GM23338 (cell line): ENCODE measurements around the gene EHD4. TPM values are rescaled to one million over a fixed set of nuclear protein-coding genes. Genes with fewer than 3 reads are reported as not detected.

Source experiments
- ATAC-seq: fragments of 200-7000 bp; cut with Tn5 transposase; 3 replicates; pipeline ENCODE4 v1.9.1; 2020
- DNase-seq: peaks from one replicate; pipeline ENCODE4 v3.0.0-alpha.2; 2015; ENCODE audit warnings: low spot score
- H2AFZ ChIP-seq: fragments of 200-600 bp; sonication (generic); 2 replicates; pipeline ENCODE4 v1.8.0; 2016; ENCODE audit warnings: antibody characterized with exemption, mild to moderate bottlenecking, moderate library complexity
- H3F3A ChIP-seq: fragments of 200-600 bp; sonication (generic); replicated peaks from 2 replicates; pipeline ENCODE4 v1.8.0; 2017; ENCODE audit warnings: antibody characterized with exemption, mixed run types, low read depth
- H3K27ac ChIP-seq: fragments of 200-600 bp; sonication (generic); 2 replicates; pipeline ENCODE4 v1.6.1; 2016; ENCODE audit warnings: low read depth
- H3K27me3 ChIP-seq: fragments of 200-600 bp; sonication (generic); 2 replicates; pipeline ENCODE4 v1.8.0; 2016; ENCODE audit warnings: mild to moderate bottlenecking, mixed run types, moderate library complexity; ENCODE audit not compliant: insufficient read depth
- H3K36me3 ChIP-seq: fragments of 200-600 bp; sonication (generic); 2 replicates; pipeline ENCODE4 v1.8.0; 2016; ENCODE audit warnings: mild to moderate bottlenecking; ENCODE audit not compliant: insufficient read depth
- H3K4me1 ChIP-seq: fragments of 200-600 bp; sonication (generic); 2 replicates; pipeline ENCODE4 v1.8.0; 2016; ENCODE audit warnings: mild to moderate bottlenecking, moderate library complexity; ENCODE audit not compliant: insufficient read depth
- H3K4me2 ChIP-seq: fragments of 200-600 bp; sonication (generic); 2 replicates; pipeline ENCODE4 v1.7.1; 2017; ENCODE audit warnings: mixed run types
- H3K4me3 ChIP-seq: fragments of 200-600 bp; sonication (generic); 2 replicates; pipeline ENCODE4 v1.6.1; 2016; ENCODE audit warnings: mixed run types
- H3K79me2 ChIP-seq: fragments of 200-600 bp; sonication (generic); replicated peaks from 2 replicates; pipeline ENCODE4 v1.8.0; 2017; ENCODE audit warnings: mild to moderate bottlenecking; ENCODE audit not compliant: insufficient read depth
- H3K9me2 ChIP-seq: fragments of 200-600 bp; sonication (generic); 2 replicates; pipeline ENCODE4 v1.8.0; 2017; ENCODE audit not compliant: insufficient read depth
- H4K20me1 ChIP-seq: fragments of 200-600 bp; sonication (generic); replicated peaks from 2 replicates; pipeline ENCODE4 v1.8.0; 2017; ENCODE audit warnings: mild to moderate bottlenecking; ENCODE audit not compliant: insufficient read depth
- H3K27ac Mint-ChIP-seq: 2 replicates; pipeline ENCODE4 v1.8.0; 2020; ENCODE audit warnings: inconsistent platforms, mild to moderate bottlenecking, moderate library complexity, mixed read lengths
- H3K27me3 Mint-ChIP-seq: 3 replicates; pipeline ENCODE4 v1.8.0; 2022; ENCODE audit warnings: low read depth, mild to moderate bottlenecking, moderate library complexity, mixed read lengths, inconsistent platforms; ENCODE audit not compliant: insufficient read depth, poor library complexity
- H3K36me3 Mint-ChIP-seq: 3 replicates; pipeline ENCODE4 v1.8.0; 2021; ENCODE audit warnings: low read depth, mild to moderate bottlenecking, inconsistent platforms, moderate library complexity, mixed read lengths
- H3K4me1 Mint-ChIP-seq: 3 replicates; pipeline ENCODE4 v1.8.0; 2020; ENCODE audit warnings: mild to moderate bottlenecking, inconsistent platforms, mixed read lengths
- H3K4me3 Mint-ChIP-seq: 3 replicates; pipeline ENCODE4 v1.8.0; 2021; ENCODE audit warnings: moderate library complexity, mild to moderate bottlenecking, inconsistent platforms, mixed read lengths
- H3K9me3 Mint-ChIP-seq: 3 replicates; pipeline ENCODE4 v1.8.0; 2020; ENCODE audit warnings: moderate library complexity, mild to moderate bottlenecking, inconsistent platforms, mixed read lengths
- CREB1 ChIP-seq: fragments of 250-450 bp; sonication (Bioruptor Pico); IDR thresholded peaks from 2 replicates; pipeline ENCODE4 v1.5.0; 2020; ENCODE audit warnings: low read depth, mild to moderate bottlenecking, moderate library complexity
- CTCF ChIP-seq, 2 experiments: fragments of 200-600 bp in 1 of 2; sonication (generic) in 1 of 2; conservative IDR thresholded peaks; 2 replicates each; pipeline versions ENCODE4 v1.5.1 to v1.6.1; 2016 to 2017; ENCODE audit warnings: antibody characterized with exemption in 2 of 2, low read depth in 2 of 2, mild to moderate bottlenecking in 2 of 2, moderate library complexity in 1 of 2
- ETS1 ChIP-seq: IDR thresholded peaks from 2 replicates; pipeline ENCODE4 v1.6.1; 2016; ENCODE audit warnings: antibody characterized with exemption
- EZH2 ChIP-seq: fragments of 200-600 bp; sonication (generic); IDR thresholded peaks from one replicate; pipeline ENCODE4 v1.8.0; 2017; ENCODE audit warnings: antibody characterized with exemption, mild to moderate bottlenecking, low read depth; ENCODE audit not compliant: unreplicated experiment
- EZH2phosphoT487 ChIP-seq: fragments of 200-600 bp; sonication (generic); IDR thresholded peaks from one replicate; pipeline ENCODE4 v1.8.1; 2018; ENCODE audit warnings: antibody characterized with exemption; ENCODE audit not compliant: unreplicated experiment
- JUNB ChIP-seq: IDR thresholded peaks from one replicate; pipeline ENCODE4 v1.6.1; 2016; ENCODE audit warnings: antibody characterized with exemption; ENCODE audit not compliant: unreplicated experiment
- NANOG ChIP-seq: IDR thresholded peaks from 2 replicates; pipeline ENCODE4 v1.6.1; 2016; ENCODE audit warnings: antibody characterized with exemption, borderline replicate concordance
- POLR2AphosphoS5 ChIP-seq: IDR thresholded peaks from 2 replicates; pipeline ENCODE4 v1.6.1; 2016; ENCODE audit warnings: antibody characterized with exemption, low read depth
- REST ChIP-seq: IDR thresholded peaks from one replicate; pipeline ENCODE4 v1.6.1; 2018; ENCODE audit warnings: antibody characterized with exemption; ENCODE audit not compliant: unreplicated experiment
- STAT1 ChIP-seq: IDR thresholded peaks from one replicate; pipeline ENCODE4 v1.6.1; 2016; ENCODE audit warnings: antibody characterized with exemption; ENCODE audit not compliant: unreplicated experiment
- ZNF114 ChIP-seq: fragments of 250-450 bp; sonication (Bioruptor Pico); IDR thresholded peaks from 2 replicates; pipeline ENCODE4 v1.5.0; 2020; ENCODE audit warnings: mild to moderate bottlenecking, moderate library complexity
- ZNF331 ChIP-seq: fragments of 250-450 bp; sonication (Bioruptor Pico); IDR thresholded peaks from 2 replicates; pipeline ENCODE4 v1.5.0; 2020; ENCODE audit warnings: low read depth, mild to moderate bottlenecking, moderate library complexity
- ZNF462 ChIP-seq: fragments of 250-450 bp; sonication (Bioruptor Pico); IDR thresholded peaks from 2 replicates; pipeline ENCODE4 v1.5.0; 2020; ENCODE audit warnings: mild to moderate bottlenecking, moderate library complexity
- polyA plus RNA-seq: library from polyadenylated mRNA; unstranded; fragments of >200 nt; fragmentation: Nextera tagmentation; extraction: Ambion mirVana; gene quantifications from 2 replicates; pipeline ENCODE4 v1.2.1, GENCODE V29; 2016
- total RNA-seq: library from RNA; depleted of rRNA; stranded (reverse); fragments of >200 nt; shearing (Covaris generic); gene quantifications from 2 replicates; pipeline ENCODE4 v1.2.3, GENCODE V29; 2014

EHD4 gene
- total and polyA plus RNA-seq, 2 experiments from 2014 or later: 13.0 to 31.0 TPM

GRCh38 chr15:41954036-41954435 is 18.3 kb downstream of the EHD4 start:
- DNase-seq (no peak), ATAC-seq (no peak)
- Mint-ChIP-seq H3K4me1 (peaks cover 19% of the 10 kb centered on the region; the same call in 2 of the 3 replicates), H3K27me3 (peaks cover 13% of the 10 kb centered on the region), H3K9me3 (no peaks in the 10 kb centered on the region), H3K27ac (no peak overlapping the region), H3K36me3 (peaks cover 24% of the 10 kb centered on the region), H3K4me3 (no peak overlapping the region)
- H3K4me1 ChIP-seq: peaks cover 12% of the 10 kb centered on the region
- no peaks in the 10 kb centered on the region for H3K27me3 ChIP-seq
- peaks cover 29% of the 10 kb centered on the region for H4K20me1 ChIP-seq
- TF ChIP-seq CREB1 (CRISPR knock-in tag) (no peak), EZH2phosphoT487 (no peak), NANOG (no peak), CTCF (conservative IDR thresholded peaks at IDR 0.05; ENCODE audit: low read depth in 2 of 2) (no peak), POLR2AphosphoS5 (no peak), ZNF331 (CRISPR knock-in tag) (no peak), STAT1 (no peak), ZNF114 (CRISPR knock-in tag) (no peak), REST (no peak), ETS1 (no peak), EZH2 (no peak), ZNF462 (CRISPR knock-in tag) (no peak), JUNB (no peak)
- peaks cover 9% of the 10 kb centered on the region for H3K36me3 ChIP-seq
- no peaks in the 10 kb centered on the region for H3K9me2 ChIP-seq
- H2AFZ ChIP-seq: no peak overlapping the region
- H3K79me2 ChIP-seq: peaks cover 45% of the 10 kb centered on the region
- no peak overlapping the region for H3K4me2 ChIP-seq
- no peak overlapping the region for H3K4me3 ChIP-seq
- no peak overlapping the region for H3K27ac ChIP-seq
- no peaks in the 10 kb centered on the region for H3F3A ChIP-seq
